HG03103 (cell line): ENCODE measurements around the gene VPS45.

Experiments
- ATAC-seq: cut with Tn5 transposase; IDR thresholded peaks from one replicate; pipeline ENCODE4 v1.9.1; 2021; ENCODE audit warnings: low read depth; ENCODE audit not compliant: unreplicated experiment

VPS45 gene

GRCh38 chr1:150155413-150156071 lies 88.0 kb downstream of the VPS45 start:
- no peak for ATAC-seq

- no peak for ATAC-seq
Measured at GRCh38 chr1:150156868-150157603, 89.5 kb downstream of the VPS45 start.

GRCh38 chr1:150159550-150159949 lies 92.0 kb downstream of the VPS45 start:
- no peak for ATAC-seq

- no peak for ATAC-seq
Measured at GRCh38 chr1:150160964-150161621, 93.5 kb downstream of the VPS45 start.

GRCh38 chr1:150161747-150162581 lies 94.4 kb downstream of the VPS45 start:
- no peak for ATAC-seq

- no peak for ATAC-seq
Measured at GRCh38 chr1:150162582-150162861, 94.9 kb downstream of the VPS45 start.

GRCh38 chr1:150162862-150163706 lies 95.5 kb downstream of the VPS45 start:
- peak; percentile 41 for ATAC-seq

GRCh38 chr1:150164224-150164623 lies 96.6 kb downstream of the VPS45 start:
- no peak for ATAC-seq

GRCh38 chr1:150164779-150165178 lies 97.2 kb downstream of the VPS45 start:
- ATAC-seq = no peak

- ATAC-seq = no peak
Measured at GRCh38 chr1:150165622-150166612, 98.3 kb downstream of the VPS45 start.

- no peak for ATAC-seq
Measured at GRCh38 chr1:150168960-150169601, 101.5 kb downstream of the VPS45 start.

GRCh38 chr1:150171801-150172200 lies 104.2 kb downstream of the VPS45 start:
- no peak for ATAC-seq

GRCh38 chr1:150173141-150173585 lies 105.6 kb downstream of the VPS45 start:
- no peak for ATAC-seq

GRCh38 chr1:150176593-150176992 lies 109.0 kb downstream of the VPS45 start:
- ATAC-seq = no peak

GRCh38 chr1:150178548-150178947 lies 111.0 kb downstream of the VPS45 start:
- ATAC-seq = no peak

- ATAC-seq = no peak
Measured at GRCh38 chr1:150179867-150180266, 112.3 kb downstream of the VPS45 start.

- ATAC-seq = no peak
Measured at GRCh38 chr1:150180474-150180873, 112.9 kb downstream of the VPS45 start.

GRCh38 chr1:150182247-150182646 lies 114.7 kb downstream of the VPS45 start:
- ATAC-seq = no peak
